HL-60 (cell line): ENCODE measurements around the gene PTPRN2.

Source experiments
- GABPA ChIP-seq: IDR thresholded peaks from 2 replicates; pipeline ENCODE4 v1.6.1; 2012; ENCODE audit warnings: low read depth
- POLR2AphosphoS5 ChIP-seq: IDR thresholded peaks from 2 replicates; pipeline ENCODE4 v1.6.1; 2012; ENCODE audit warnings: low read depth
- SPI1 ChIP-seq: IDR thresholded peaks from 2 replicates; pipeline ENCODE4 v1.6.1; 2012; ENCODE audit warnings: low read depth, mild to moderate bottlenecking, borderline replicate concordance
- TF ChIP-seq, protein P1 (sequence below): IDR thresholded peaks from one replicate; pipeline ENCODE4 v1.5.1; 2011; ENCODE audit warnings: low read length, control low read depth, inconsistent platforms; ENCODE audit not compliant: insufficient read depth
- TF ChIP-seq, protein P2 (sequence below): IDR thresholded peaks from 2 replicates; pipeline ENCODE4 v1.6.1; 2012; ENCODE audit warnings: low read depth; ENCODE audit not compliant: insufficient replicate concordance

GRCh38 chr7:157946398-157947060, 641.1 kb downstream of the PTPRN2 start:
- TF ChIP-seq, protein P1, sequence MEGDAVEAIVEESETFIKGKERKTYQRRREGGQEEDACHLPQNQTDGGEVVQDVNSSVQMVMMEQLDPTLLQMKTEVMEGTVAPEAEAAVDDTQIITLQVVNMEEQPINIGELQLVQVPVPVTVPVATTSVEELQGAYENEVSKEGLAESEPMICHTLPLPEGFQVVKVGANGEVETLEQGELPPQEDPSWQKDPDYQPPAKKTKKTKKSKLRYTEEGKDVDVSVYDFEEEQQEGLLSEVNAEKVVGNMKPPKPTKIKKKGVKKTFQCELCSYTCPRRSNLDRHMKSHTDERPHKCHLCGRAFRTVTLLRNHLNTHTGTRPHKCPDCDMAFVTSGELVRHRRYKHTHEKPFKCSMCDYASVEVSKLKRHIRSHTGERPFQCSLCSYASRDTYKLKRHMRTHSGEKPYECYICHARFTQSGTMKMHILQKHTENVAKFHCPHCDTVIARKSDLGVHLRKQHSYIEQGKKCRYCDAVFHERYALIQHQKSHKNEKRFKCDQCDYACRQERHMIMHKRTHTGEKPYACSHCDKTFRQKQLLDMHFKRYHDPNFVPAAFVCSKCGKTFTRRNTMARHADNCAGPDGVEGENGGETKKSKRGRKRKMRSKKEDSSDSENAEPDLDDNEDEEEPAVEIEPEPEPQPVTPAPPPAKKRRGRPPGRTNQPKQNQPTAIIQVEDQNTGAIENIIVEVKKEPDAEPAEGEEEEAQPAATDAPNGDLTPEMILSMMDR, result no peak
- no peak for TF ChIP-seq POLR2AphosphoS5
- TF ChIP-seq, protein P2, sequence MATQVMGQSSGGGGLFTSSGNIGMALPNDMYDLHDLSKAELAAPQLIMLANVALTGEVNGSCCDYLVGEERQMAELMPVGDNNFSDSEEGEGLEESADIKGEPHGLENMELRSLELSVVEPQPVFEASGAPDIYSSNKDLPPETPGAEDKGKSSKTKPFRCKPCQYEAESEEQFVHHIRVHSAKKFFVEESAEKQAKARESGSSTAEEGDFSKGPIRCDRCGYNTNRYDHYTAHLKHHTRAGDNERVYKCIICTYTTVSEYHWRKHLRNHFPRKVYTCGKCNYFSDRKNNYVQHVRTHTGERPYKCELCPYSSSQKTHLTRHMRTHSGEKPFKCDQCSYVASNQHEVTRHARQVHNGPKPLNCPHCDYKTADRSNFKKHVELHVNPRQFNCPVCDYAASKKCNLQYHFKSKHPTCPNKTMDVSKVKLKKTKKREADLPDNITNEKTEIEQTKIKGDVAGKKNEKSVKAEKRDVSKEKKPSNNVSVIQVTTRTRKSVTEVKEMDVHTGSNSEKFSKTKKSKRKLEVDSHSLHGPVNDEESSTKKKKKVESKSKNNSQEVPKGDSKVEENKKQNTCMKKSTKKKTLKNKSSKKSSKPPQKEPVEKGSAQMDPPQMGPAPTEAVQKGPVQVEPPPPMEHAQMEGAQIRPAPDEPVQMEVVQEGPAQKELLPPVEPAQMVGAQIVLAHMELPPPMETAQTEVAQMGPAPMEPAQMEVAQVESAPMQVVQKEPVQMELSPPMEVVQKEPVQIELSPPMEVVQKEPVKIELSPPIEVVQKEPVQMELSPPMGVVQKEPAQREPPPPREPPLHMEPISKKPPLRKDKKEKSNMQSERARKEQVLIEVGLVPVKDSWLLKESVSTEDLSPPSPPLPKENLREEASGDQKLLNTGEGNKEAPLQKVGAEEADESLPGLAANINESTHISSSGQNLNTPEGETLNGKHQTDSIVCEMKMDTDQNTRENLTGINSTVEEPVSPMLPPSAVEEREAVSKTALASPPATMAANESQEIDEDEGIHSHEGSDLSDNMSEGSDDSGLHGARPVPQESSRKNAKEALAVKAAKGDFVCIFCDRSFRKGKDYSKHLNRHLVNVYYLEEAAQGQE, result no peak
- TF ChIP-seq SPI1, result no peak
- TF ChIP-seq GABPA, result no peak
